ENCODE data around the gene C12orf76. TPM values are rescaled to one million over a fixed set of nuclear protein-coding genes. Genes with fewer than 3 reads are reported as not detected.

Gene C12orf76
- total and polyA plus RNA-seq, 2 of the 13 experiments (the other 11 are each of a cell fraction or from before 2014, with no cell fraction given): 15.8 to 38.4 TPM

- TF ChIP-seq CREB3 (CRISPR knock-in tag; IDR thresholded peaks at IDR 0.05) (no peak), BCL6 (CRISPR knock-in tag; IDR thresholded peaks at IDR 0.05) (peak; percentile 94), ZBTB40 (IDR thresholded peaks at IDR 0.05) (no peak), ZBTB40 (CRISPR knock-in tag; IDR thresholded peaks at IDR 0.05) (no peak; the same call in 1 of the 2 replicates), MTA1 (CRISPR knock-in tag; IDR thresholded peaks at IDR 0.05; ENCODE audit: borderline replicate concordance) (no peak), ETV5 (CRISPR knock-in tag; IDR thresholded peaks at IDR 0.05; ENCODE audit: borderline replicate concordance) (peak; percentile 64), ZFP62 (CRISPR knock-in tag; IDR thresholded peaks at IDR 0.05) (no peak), MIER3 (CRISPR knock-in tag; IDR thresholded peaks at IDR 0.05; ENCODE audit: borderline replicate concordance) (peak; percentile 89; the same call in 1 of the 2 replicates), SP5 (CRISPR knock-in tag; IDR thresholded peaks at IDR 0.05; ENCODE audit: borderline replicate concordance, low read depth) (no peak), POLR2AphosphoS5 (IDR thresholded peaks at IDR 0.05; ENCODE audit: low read depth, low read length) (no peak), TP53 (CRISPR knock-in tag; conservative IDR thresholded peaks at IDR 0.05) (no peak), PCBP1 (IDR thresholded peaks at IDR 0.05; ENCODE audit: borderline replicate concordance, low read depth, low read length) (no peak), POLR2AphosphoS2 (IDR thresholded peaks at IDR 0.05; ENCODE audit: low read depth, low read length) (no peak), ZNF644 (CRISPR knock-in tag; IDR thresholded peaks at IDR 0.05; ENCODE audit: low read depth) (no peak), SP4 (CRISPR knock-in tag; IDR thresholded peaks at IDR 0.05) (no peak), ISX (CRISPR knock-in tag; conservative IDR thresholded peaks at IDR 0.05) (no peak)
- TF ChIP-seq, protein P1, sequence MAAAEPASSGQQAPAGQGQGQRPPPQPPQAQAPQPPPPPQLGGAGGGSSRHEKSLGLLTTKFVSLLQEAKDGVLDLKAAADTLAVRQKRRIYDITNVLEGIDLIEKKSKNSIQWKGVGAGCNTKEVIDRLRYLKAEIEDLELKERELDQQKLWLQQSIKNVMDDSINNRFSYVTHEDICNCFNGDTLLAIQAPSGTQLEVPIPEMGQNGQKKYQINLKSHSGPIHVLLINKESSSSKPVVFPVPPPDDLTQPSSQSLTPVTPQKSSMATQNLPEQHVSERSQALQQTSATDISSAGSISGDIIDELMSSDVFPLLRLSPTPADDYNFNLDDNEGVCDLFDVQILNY (CRISPR knock-in tag; conservative IDR thresholded peaks at IDR 0.05): no peak
- TF ChIP-seq, protein P2, sequence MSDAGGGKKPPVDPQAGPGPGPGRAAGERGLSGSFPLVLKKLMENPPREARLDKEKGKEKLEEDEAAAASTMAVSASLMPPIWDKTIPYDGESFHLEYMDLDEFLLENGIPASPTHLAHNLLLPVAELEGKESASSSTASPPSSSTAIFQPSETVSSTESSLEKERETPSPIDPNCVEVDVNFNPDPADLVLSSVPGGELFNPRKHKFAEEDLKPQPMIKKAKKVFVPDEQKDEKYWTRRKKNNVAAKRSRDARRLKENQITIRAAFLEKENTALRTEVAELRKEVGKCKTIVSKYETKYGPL (CRISPR knock-in tag; IDR thresholded peaks at IDR 0.05): no peak
Measured at GRCh38 chr12:110039085-110039807, 9.1 kb downstream of the C12orf76 start (continued).

Data from HepG2 (cell line).